NOMO-1 treated with dmso at 0.1 percent for 144 hours (cell line): Measurements from ENCODE around the gene RPLP1.

Source experiments
- DNase-seq: peaks from one replicate; lab custom pipeline; 2025; ENCODE audit not compliant: unreplicated experiment; lab: John Stamatoyannopoulos, UW

The RPLP1 gene

GRCh38 chr15:69496001-69496400, 43.4 kb downstream of the RPLP1 start:
- DNase-seq = no peak

- DNase-seq = no peak
These were observed 44.5 kb downstream of the RPLP1 start for GRCh38 chr15:69497076-69497475.

- DNase-seq = no peak
These were observed 45.0 kb downstream of the RPLP1 start for GRCh38 chr15:69497667-69498066.

GRCh38 chr15:69498282-69498681, 45.7 kb downstream of the RPLP1 start:
- no peak for DNase-seq

GRCh38 chr15:69498987-69499386, 46.4 kb downstream of the RPLP1 start:
- no peak for DNase-seq

GRCh38 chr15:69499521-69500211, 47.0 kb downstream of the RPLP1 start:
- DNase-seq = no peak

GRCh38 chr15:69500339-69500738, 47.7 kb downstream of the RPLP1 start:
- DNase-seq = no peak

- DNase-seq = no peak
These were observed 48.8 kb downstream of the RPLP1 start for GRCh38 chr15:69501456-69501855.

- DNase-seq = no peak
These were observed 49.9 kb downstream of the RPLP1 start for GRCh38 chr15:69502470-69503045.

GRCh38 chr15:69504352-69505040, 51.9 kb downstream of the RPLP1 start:
- no peak for DNase-seq
